H9 (cell line): ENCODE data around the gene MAPKAP1. TPM values are rescaled to one million over a fixed set of nuclear protein-coding genes. Genes with fewer than 3 reads are reported as not detected.

Source experiments
- DNase-seq: peaks from one replicate; pipeline ENCODE4 v3.0.0-alpha.2; 2017
- H2AFZ ChIP-seq: one replicate; pipeline ENCODE4 v1.6.1; 2013; ENCODE audit warnings: mild to moderate bottlenecking, low read length, control low read depth, moderate library complexity
- H2AK5ac ChIP-seq: 2 replicates; pipeline ENCODE4 v1.6.1; 2013; ENCODE audit warnings: low read length, control low read depth, mixed read lengths; ENCODE audit not compliant: insufficient read length
- H2BK120ac ChIP-seq: one replicate; pipeline ENCODE4 v1.6.1; 2013; ENCODE audit warnings: low read depth, mild to moderate bottlenecking, low read length, control low read depth, inconsistent platforms; ENCODE audit not compliant: poor library complexity, severe bottlenecking
- H2BK12ac ChIP-seq: 2 replicates; pipeline ENCODE4 v1.6.1; 2013; ENCODE audit warnings: low read length, control low read depth, mixed read lengths, low read depth; ENCODE audit not compliant: insufficient read length
- H2BK15ac ChIP-seq: 2 replicates; pipeline ENCODE4 v1.6.1; 2013; ENCODE audit warnings: low read depth, low read length, control low read depth
- H2BK20ac ChIP-seq: one replicate; pipeline ENCODE4 v1.6.1; 2013; ENCODE audit warnings: low read depth, mild to moderate bottlenecking, low read length, control low read depth, inconsistent platforms; ENCODE audit not compliant: poor library complexity, severe bottlenecking
- H2BK5ac ChIP-seq: 2 replicates; pipeline ENCODE4 v1.6.1; 2013; ENCODE audit warnings: low read length, control low read depth, mixed read lengths; ENCODE audit not compliant: insufficient read length
- H3K14ac ChIP-seq: 2 replicates; pipeline ENCODE4 v1.6.1; 2013; ENCODE audit warnings: low read length, control low read depth; ENCODE audit not compliant: insufficient read depth
- H3K18ac ChIP-seq: 2 replicates; pipeline ENCODE4 v1.6.1; 2013; ENCODE audit warnings: low read depth, mild to moderate bottlenecking, mixed read lengths, low read length, control low read depth; ENCODE audit not compliant: insufficient read length
- H3K23ac ChIP-seq: 2 replicates; pipeline ENCODE4 v1.6.1; 2013; ENCODE audit warnings: low read length, control low read depth, mixed read lengths, low read depth; ENCODE audit not compliant: insufficient read length
- H3K23me2 ChIP-seq: 2 replicates; pipeline ENCODE4 v1.6.1; 2013; ENCODE audit warnings: low read depth, mild to moderate bottlenecking, mixed read lengths, low read length, control low read depth; ENCODE audit not compliant: insufficient read length, poor library complexity, severe bottlenecking
- H3K27ac ChIP-seq: 2 replicates; pipeline ENCODE4 v1.5.1; 2013; ENCODE audit warnings: low read length, control low read depth, mixed read lengths, low read depth; ENCODE audit not compliant: insufficient read length
- H3K27me3 ChIP-seq: 2 replicates; pipeline ENCODE4 v1.6.1; 2013; ENCODE audit warnings: low read length, control low read depth, inconsistent platforms; ENCODE audit not compliant: insufficient read depth
- H3K4ac ChIP-seq: 2 replicates; pipeline ENCODE4 v1.6.1; 2013; ENCODE audit warnings: low read depth, mild to moderate bottlenecking, control low read depth, inconsistent platforms, low read length, moderate library complexity
- H3K4me1 ChIP-seq: 2 replicates; pipeline ENCODE4 v1.6.1; 2013; ENCODE audit warnings: low read length, control low read depth, inconsistent platforms; ENCODE audit not compliant: insufficient read depth
- H3K4me2 ChIP-seq: 2 replicates; pipeline ENCODE4 v1.6.1; 2013; ENCODE audit warnings: low read length, control low read depth, mixed read lengths; ENCODE audit not compliant: insufficient read length, insufficient read depth
- H3K56ac ChIP-seq: 2 replicates; pipeline ENCODE4 v1.6.1; 2013; ENCODE audit warnings: low read depth, mild to moderate bottlenecking, mixed read lengths, low read length, control low read depth; ENCODE audit not compliant: insufficient read length
- H3K79me1 ChIP-seq: 2 replicates; pipeline ENCODE4 v1.6.1; 2013; ENCODE audit warnings: low read depth, mild to moderate bottlenecking, moderate library complexity, low read length, control low read depth, inconsistent platforms; ENCODE audit not compliant: insufficient read depth, poor library complexity, severe bottlenecking
- H3K79me2 ChIP-seq: 2 replicates; pipeline ENCODE4 v1.6.1; 2013; ENCODE audit warnings: low read length, control low read depth, inconsistent platforms; ENCODE audit not compliant: insufficient read depth
- H3K9ac ChIP-seq: 2 replicates; pipeline ENCODE4 v1.6.1; 2013; ENCODE audit warnings: low read length, control low read depth, mixed read lengths; ENCODE audit not compliant: insufficient read length; ENCODE audit errors: extremely low read depth
- H3K9me3 ChIP-seq: one replicate; pipeline ENCODE4 v1.6.1; 2013; ENCODE audit warnings: low read depth, low read length, inconsistent platforms; ENCODE audit not compliant: control insufficient read depth
- H3T11ph ChIP-seq: one replicate; pipeline ENCODE4 v1.6.1; 2013; ENCODE audit warnings: mild to moderate bottlenecking, low read length, control low read depth, inconsistent platforms
- H4K20me1 ChIP-seq: one replicate; pipeline ENCODE4 v1.6.1; 2013; ENCODE audit not compliant: control insufficient read depth, insufficient read length, insufficient read depth
- H4K5ac ChIP-seq: 2 replicates; pipeline ENCODE4 v1.6.1; 2013; ENCODE audit warnings: low read depth, mild to moderate bottlenecking, mixed read lengths, low read length, control low read depth; ENCODE audit not compliant: insufficient read length
- H4K8ac ChIP-seq: replicated peaks from 2 replicates; pipeline ENCODE4 v1.6.1; 2013; ENCODE audit warnings: low read length, control low read depth, mixed read lengths, low read depth; ENCODE audit not compliant: insufficient read length
- H4K91ac ChIP-seq: 2 replicates; pipeline ENCODE4 v1.6.1; 2013; ENCODE audit warnings: low read depth, mild to moderate bottlenecking, moderate library complexity, mixed read lengths, low read length, control low read depth; ENCODE audit not compliant: insufficient read length
- H3K27ac Mint-ChIP-seq, 3 experiments: 2 replicates in 2 of 3; 3 replicates in 1 of 3; pipeline ENCODE4 v1.8.0; 2020 to 2021; ENCODE audit warnings: mixed read lengths in 3 of 3, mild to moderate bottlenecking in 1 of 3, moderate library complexity in 1 of 3
- H3K27me3 Mint-ChIP-seq: 2 replicates; pipeline ENCODE4 v1.8.0; 2021; ENCODE audit warnings: low read depth, mild to moderate bottlenecking, moderate library complexity, mixed read lengths
- H3K36me3 Mint-ChIP-seq, 3 experiments: 2 replicates in 2 of 3; 3 replicates in 1 of 3; pipeline ENCODE4 v1.8.0; 2020 to 2021; ENCODE audit warnings: low read depth in 3 of 3, mixed read lengths in 3 of 3; ENCODE audit not compliant: insufficient read depth in 1 of 3
- H3K4me1 Mint-ChIP-seq, 2 experiments: 2 replicates each; pipeline ENCODE4 v1.8.0; 2020; ENCODE audit warnings: mixed read lengths in 2 of 2
- H3K4me3 Mint-ChIP-seq, 2 experiments: 2 replicates in 1 of 2; 3 replicates in 1 of 2; pipeline ENCODE4 v1.8.0; 2020 to 2021; ENCODE audit warnings: mild to moderate bottlenecking in 2 of 2, mixed read lengths in 2 of 2, moderate library complexity in 1 of 2
- H3K9me3 Mint-ChIP-seq, 2 experiments: 2 replicates in 1 of 2; 3 replicates in 1 of 2; pipeline ENCODE4 v1.8.0; 2020; ENCODE audit warnings: mild to moderate bottlenecking in 2 of 2, mixed read lengths in 2 of 2, moderate library complexity in 1 of 2
- CTCF ChIP-seq: fragments of 200-600 bp; sonication (generic); conservative IDR thresholded peaks from 3 replicates; pipeline ENCODE4 v1.8.0; 2021; ENCODE audit warnings: antibody characterized with exemption, mild to moderate bottlenecking
- WGBS: extraction: QIAGEN DNeasy Blood & Tissue Kit; methylation state at CpG from one replicate; pipeline ENCODE4 v1.1.7; 2013; ENCODE audit warnings: missing lambda C conversion rate, low lambda C conversion rate, mixed read lengths; ENCODE audit not compliant: insufficient read length; ENCODE audit errors: extremely low coverage; 5-methylcytosine and 5-hydroxymethylcytosine counted together
- total RNA-seq: library from RNA; stranded (reverse); gene quantifications from 2 replicates; pipeline ENCODE4 v1.2.1, GENCODE V29; 2021

MAPKAP1 gene
- total RNA-seq, 1 experiment from 2014 or later: 97.0 TPM

GRCh38 chr9:125537442-125538091 lies 169.4 kb downstream of the MAPKAP1 start:
- H3K4me1 ChIP-seq: no peaks in the 10 kb centered on the region
- WGBS: no CpG with 5 or more reads among the region's 2 CpGs
- H2AFZ ChIP-seq: no peak overlapping the region
- no peak overlapping the region for H2AK5ac ChIP-seq
- no peak overlapping the region for H3K23ac ChIP-seq
- H3K36me3 Mint-ChIP-seq: no peaks in the 10 kb centered on the region; a peak in 1 of 7 replicates
- H3K9me3 Mint-ChIP-seq: no peaks in the 10 kb centered on the region
- no peak overlapping the region for H3K9ac ChIP-seq
- H3K27ac ChIP-seq: no peak overlapping the region
- H4K91ac ChIP-seq: no peak overlapping the region
- H2BK12ac ChIP-seq: no peak overlapping the region
- H3K79me2 ChIP-seq: no peaks in the 10 kb centered on the region; the same call in 1 of the 2 replicates
- H3K27me3 ChIP-seq: no peaks in the 10 kb centered on the region
- no peak overlapping the region for H3K56ac ChIP-seq
- H2BK15ac ChIP-seq: no peak overlapping the region
- H3K18ac ChIP-seq: no peak overlapping the region
- no peaks in the 10 kb centered on the region for H3K23me2 ChIP-seq
- H4K5ac ChIP-seq: no peak overlapping the region
- no peaks in the 10 kb centered on the region for H3K27me3 Mint-ChIP-seq
- no peak for DNase-seq
- H3K4me3 Mint-ChIP-seq: no peak overlapping the region
- peak overlapping the region in 1 of 3 experiments; percentile 3; a peak in 1 of 7 replicates for H3K27ac Mint-ChIP-seq
- no peaks in the 10 kb centered on the region for H3K9me3 ChIP-seq
- H4K8ac ChIP-seq: no peak overlapping the region
- H3K4me1 Mint-ChIP-seq: peaks cover 5 to 8% of the 10 kb centered on the region in 2 experiments
- H3K4ac ChIP-seq: no peak overlapping the region
- no peak overlapping the region for H2BK120ac ChIP-seq
- H3K4me2 ChIP-seq: no peak overlapping the region
- H4K20me1 ChIP-seq: no peaks in the 10 kb centered on the region
- H3T11ph ChIP-seq: no peak overlapping the region
- TF ChIP-seq CTCF: no peak
- H3K79me1 ChIP-seq: no peaks in the 10 kb centered on the region
- no peak overlapping the region for H2BK5ac ChIP-seq
- H3K14ac ChIP-seq: no peak overlapping the region; the same call in 1 of the 2 replicates
- H2BK20ac ChIP-seq: no peak overlapping the region
